Skin of body (tissue), 2 donors: Measurements from ENCODE around the gene AFAP1L2. TPM values are rescaled to one million over a fixed set of nuclear protein-coding genes. Genes with fewer than 3 reads are reported as not detected.

Experiments
- DNase-seq: peaks from one replicate; lab custom pipeline; 2025; lab: John Stamatoyannopoulos, UW
- total RNA-seq: library from RNA; depleted of rRNA; stranded (reverse); fragments of >200 nt; gene quantifications from one replicate; pipeline ENCODE4 v1.2.3, GENCODE V29; 2014

Gene AFAP1L2
- total RNA-seq, 1 donor from 2014 or later = 24.9 TPM

DNA sequence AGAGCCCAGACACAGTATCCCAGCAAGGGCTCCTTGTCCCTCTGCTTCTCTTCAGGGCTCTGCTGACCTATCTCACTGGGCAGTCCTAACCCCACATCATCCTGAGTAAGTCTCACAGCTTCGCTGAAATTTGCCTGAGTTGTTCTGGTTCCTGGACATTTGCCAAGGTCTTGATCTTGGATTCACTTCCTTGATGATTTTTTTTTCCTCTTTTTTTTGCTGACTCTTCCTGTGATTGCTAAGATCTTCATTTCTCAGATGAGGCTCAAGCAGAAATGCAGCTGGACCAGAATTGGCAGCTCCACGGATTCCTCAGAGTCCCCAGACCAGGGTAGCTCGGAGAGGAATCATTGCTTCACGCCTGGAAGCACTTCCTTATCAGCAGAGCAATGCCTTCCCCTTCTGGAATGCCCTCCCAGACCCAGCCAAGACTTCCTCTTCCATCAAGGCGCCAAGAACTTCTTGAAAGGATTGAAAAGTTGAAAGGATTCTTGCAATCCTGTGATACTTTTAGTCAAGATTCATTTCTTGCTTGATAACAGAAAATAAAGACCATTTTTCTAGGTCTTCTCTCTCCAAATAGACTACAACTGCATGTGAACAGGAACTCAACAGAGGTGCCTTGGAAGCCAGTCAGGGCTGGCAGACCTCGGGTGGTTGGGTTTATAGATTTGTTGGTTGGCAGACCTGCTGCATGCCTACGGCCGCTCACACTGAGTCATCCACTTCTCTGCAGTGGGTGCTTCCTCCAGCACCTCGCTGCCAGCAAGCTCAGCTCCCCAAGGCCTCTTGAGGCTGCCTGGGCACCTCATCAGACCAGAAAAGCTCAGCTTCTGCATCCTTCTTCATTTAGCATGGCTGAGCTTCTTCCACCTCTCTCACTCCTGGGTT lies 8.8 kb upstream of the AFAP1L2 start:
- no peak for DNase-seq

DNA sequence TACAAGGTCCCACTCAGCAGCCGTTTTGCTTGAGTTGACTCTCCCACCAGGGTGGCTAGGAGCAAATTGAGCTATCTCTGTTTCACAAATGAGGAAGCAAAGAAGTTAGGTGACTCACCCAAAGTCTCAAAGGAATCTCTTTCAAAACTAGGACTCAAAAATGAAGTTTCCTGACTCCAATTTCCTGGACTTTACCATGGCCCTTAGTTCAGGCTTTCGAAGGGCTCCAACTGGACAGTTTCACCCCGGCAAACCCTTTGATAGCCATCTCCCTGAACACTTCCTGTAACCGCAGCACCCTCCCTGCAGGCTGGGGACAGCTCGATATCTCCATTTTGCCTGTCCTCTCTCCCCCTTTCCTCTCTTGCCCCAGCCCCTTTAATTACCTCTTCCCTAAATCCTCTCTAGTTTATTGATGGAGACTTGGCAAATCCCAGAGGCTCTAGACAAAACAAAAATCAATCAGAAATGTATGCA lies 4.7 kb upstream of the AFAP1L2 start:
- no peak for DNase-seq

DNA sequence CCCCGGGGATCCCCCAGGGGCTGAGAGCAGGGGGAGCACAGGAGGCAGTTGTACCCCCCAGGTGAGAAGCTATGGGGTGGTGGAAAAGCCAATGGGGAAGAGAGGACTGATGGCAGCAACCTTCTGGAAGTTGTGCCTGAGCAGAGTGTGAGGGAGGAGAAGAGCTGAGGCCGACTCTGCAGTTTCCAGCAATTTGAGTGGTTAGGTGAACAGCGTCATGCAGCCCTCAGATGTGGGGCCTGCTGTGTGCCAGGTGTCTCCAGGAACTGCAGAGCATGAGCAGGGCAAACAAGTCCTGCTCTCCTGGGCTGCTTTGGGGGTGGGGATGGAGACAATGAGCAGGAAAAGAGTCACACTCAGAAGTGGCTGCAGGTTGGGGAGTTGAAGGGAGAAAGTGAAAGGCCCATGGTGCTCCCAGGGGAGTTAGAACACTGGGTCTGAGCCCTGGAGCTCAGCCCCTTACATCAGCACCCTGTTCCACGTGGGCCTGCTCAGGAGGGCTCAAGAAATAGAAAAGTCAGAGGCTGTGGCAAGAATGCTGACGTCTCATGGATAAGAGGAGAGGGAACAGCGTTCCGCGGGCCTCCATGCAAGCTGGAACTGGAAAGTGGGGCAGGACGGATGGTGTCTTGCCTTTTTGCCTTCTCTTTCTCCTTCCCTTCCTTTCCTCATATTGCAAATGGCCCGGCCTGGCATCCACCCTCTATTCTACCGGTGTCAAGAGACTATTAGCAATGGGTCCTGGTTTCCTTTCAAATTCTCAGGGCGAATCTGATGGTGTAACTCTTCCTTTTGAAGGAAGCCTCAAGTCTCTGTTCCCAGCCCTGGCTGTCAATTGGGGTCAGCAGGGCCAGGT lies 4.0 kb upstream of the AFAP1L2 start:
- no peak for DNase-seq

DNA sequence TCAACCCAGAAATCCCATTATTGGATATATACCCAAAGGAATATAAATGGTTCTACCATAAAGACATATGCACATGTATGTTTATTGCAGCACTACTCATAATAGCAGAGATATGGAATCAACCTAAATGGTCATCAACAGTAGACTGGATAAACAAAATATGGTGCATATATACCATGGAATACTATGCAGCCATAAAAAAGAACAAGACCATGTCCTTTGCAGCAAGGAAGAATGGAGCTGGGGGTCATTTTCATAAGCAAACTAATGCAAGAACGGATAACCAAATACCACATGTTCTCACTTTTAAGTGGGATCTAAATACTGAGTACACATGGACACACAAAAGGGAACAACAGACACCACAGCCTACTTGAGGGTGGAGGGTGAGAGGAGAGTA lies 2.2 kb upstream of the AFAP1L2 start:
- no peak for DNase-seq

DNA sequence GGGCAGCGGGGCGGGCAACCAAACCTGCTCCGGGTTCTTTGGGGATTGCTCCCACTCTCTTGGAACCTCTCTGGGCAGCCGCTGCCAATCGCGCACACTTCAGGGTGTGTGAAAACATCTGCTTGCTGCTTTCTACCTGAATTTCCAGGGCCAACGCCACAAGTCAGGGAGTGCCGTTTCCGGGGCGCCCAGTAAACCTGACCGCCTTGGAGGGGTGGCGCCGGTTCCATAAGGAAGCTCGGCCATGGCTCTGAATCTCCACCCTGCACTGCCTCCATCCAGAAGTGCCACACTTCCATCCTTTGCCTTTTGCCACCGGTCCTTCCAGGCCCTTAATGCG lies 679 bp upstream of the AFAP1L2 start:
- no peak for DNase-seq

DNA sequence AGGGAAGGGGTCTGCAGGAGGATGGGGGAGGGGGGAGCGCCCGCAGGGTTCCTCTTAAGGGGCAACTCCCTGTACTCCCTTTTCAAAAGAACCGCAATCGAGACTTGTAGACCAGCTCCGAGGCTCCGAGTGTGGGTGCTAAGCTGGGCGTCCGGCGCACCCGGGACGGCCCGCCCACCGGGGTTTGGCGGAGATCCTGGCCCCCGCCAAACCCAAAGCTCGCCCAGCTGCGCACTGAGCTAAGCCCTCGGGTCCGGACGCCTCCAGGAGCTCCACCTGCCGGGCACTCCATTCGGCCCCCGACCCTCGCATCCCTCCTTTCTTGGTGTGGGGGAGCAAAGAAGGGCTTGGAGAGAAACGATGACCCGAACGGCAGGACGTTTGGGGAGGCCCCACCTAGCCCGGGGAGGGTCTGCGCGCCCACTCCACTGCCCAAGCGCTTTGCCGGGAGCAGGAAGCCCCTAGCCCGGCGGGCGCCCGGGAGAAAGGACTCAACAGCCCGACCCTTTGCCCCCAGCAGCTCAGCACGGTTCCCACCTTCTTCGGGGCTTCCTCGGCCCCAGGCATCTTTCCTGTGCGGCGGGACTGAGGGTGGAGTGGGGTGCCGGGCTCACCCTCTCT lies 651 bp downstream of the AFAP1L2 start:
- DNase-seq = no peak

DNA sequence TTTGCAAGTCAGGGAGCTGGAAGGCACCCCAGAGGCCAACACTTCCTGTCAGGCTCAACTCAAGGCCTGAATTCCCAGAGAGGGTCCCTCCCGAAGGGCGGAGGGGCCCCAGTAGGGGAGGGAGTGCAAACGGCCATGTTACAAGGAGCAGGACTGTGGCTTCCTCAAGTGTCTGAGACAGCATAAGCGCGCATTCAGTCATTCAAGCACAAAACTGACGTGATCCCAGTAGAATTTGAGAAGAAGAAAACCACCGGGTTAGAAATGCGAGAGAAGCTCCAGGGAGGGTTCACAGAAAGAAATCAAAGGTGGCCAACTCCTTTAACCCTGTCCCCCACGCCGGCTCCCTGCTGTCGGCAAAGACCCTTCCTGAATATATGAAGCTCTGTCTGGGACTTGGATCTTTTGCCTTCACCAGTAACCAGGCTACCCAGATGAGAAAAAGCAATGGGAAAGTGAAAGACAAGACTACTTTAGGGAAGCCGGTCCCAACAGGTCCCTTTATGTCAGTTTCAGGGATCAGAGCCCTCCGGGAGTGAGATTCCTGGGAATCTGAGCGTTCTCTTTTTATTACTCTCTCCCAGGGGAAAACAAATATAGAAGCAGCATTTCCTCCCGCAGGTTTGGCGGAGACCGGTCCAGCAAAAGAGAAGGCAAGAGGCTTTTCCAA lies 1.3 kb downstream of the AFAP1L2 start:
- DNase-seq = no peak

DNA sequence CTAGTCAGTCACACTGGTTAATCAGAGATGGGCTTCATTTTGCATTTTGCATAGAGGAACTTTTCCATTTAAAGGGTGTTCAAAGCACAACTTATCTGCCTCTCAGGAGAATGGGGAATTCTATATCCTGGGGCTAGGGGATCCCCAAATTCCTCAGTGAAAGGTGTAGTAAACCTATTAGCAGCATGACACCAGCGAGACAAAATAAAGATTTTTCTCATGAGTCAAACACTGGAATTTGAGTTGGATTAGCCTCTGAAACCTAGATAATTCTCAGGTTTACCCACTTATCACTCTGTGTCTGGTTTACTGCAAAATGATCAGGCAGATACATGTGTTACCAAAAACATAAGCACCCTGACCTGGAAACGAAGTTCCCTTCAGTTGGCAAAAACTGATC lies 2.1 kb downstream of the AFAP1L2 start:
- DNase-seq = no peak

DNA sequence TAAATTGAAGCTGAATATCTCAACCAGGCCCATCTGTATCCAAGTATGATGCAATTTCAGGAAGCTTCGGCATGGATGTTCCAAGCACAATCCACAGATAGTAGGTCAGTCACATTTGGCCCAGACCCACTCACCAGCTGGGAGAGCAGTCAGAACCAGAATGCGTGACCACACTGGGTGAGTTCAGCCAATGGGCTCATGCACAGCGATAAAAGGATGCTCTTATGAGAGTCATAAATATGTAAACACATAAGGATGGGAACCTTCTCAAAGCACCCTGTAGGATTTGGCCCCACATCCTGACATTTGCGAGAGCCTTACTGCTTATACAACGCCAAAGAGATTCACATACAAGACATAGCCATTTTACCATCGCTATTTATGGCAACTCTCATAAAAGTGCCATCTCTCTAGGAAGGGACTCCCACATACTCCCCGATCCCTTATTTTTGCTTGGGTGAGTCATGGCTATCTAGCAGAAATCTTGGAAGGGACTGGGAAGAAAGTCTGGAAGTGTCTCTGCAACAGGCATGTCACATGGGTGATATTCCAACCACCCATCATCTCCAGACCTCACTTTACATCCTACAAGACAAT lies 3.0 kb downstream of the AFAP1L2 start:
- DNase-seq = peak; percentile 95

DNA sequence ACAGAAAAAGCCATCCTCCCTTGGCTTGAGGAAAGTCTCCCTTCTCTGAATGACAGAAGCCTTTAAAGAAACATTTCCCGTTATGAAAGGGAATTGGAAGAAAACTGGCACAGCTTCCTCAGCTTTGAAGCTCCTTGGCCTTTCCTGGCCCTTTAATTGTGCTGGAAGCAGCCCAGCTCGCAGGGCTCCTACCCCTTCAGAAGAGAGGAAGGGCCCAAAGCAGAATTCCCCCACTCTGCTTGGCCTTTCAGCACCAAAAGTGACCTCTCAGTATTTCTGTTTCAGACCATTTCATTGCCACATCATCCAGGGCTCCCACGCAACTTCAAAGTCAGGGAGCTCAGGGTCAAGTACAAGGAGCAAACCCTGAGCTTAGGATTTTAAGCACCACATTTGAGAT lies 4.2 kb downstream of the AFAP1L2 start:
- DNase-seq = no peak

DNA sequence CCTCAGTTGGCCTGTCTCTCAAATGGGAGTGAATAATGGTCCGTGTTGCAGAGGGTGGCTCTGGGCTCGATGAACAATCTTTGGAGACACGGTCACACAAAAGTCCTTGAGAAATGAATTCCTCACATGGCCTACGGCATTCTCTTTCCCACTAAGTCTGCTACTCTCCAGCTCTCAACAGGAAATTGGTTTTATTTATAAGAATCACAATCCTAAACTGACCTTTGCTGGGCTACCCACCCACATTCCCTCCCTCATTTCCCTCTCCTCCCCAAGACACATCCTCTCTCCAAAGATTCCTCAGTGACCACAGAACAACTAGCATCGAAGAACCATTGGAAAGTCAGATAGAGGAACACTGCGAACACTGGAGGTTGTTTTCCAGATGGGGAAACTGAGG lies 4.7 kb downstream of the AFAP1L2 start:
- no peak for DNase-seq

DNA sequence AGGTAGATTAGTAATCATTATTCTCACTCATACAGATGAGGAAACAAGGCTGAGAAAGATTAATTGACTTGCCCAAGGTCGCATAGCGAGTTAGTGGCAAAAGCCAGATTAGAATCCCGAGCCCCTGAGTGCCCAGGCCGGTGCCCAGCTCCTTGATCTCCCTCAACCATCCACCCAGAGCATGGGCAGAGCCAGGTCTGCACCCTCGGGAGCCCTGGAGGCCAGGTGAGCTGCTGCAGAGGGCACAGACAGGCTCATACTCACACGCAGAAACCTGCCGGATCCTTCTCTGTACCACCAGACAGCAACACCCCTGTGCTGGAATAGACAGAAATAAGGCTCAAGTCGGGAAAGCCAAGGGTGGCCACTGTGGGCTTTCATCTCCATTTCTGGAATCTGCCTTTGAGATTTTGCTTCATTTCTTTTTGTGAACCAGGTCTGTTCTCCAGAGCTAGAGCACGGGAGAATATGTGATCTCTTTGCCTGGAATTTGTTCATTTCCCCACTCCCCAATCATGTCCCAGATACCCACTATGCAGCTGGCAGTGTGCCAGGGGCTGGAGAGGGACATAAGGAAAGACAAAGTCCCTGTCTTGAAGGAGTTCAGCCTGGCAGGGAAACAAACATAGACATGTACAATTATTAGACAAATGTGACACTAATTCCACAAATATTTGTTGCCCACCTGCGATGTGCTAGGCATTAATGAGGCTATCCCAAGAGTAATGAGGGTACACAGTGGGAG lies 5.5 kb downstream of the AFAP1L2 start:
- no peak for DNase-seq

DNA sequence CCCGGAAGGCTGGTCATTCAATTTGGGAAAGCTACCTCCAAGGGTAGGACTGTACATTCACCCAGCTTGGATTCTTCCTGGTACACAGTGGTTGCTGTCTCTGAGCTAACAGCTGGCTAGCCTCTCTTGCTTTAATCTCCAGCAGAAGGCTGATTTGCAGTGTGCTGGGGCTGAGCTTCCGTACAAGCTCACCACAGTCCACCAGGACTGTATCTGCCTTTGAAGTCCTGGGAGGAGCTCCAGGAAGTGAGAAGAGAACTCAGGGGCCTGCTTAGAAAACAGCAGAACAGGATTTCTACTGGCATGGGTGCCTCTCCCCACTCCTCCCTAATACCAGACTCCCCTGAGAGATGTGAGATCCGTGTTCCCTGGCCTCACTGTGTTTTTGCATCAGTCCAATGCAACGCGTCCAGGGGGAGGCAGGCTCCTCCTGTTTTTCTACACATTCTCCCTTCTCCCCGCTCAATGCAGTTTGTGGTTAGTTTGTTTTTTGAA lies 6.6 kb downstream of the AFAP1L2 start:
- peak; percentile 63 for DNase-seq

DNA sequence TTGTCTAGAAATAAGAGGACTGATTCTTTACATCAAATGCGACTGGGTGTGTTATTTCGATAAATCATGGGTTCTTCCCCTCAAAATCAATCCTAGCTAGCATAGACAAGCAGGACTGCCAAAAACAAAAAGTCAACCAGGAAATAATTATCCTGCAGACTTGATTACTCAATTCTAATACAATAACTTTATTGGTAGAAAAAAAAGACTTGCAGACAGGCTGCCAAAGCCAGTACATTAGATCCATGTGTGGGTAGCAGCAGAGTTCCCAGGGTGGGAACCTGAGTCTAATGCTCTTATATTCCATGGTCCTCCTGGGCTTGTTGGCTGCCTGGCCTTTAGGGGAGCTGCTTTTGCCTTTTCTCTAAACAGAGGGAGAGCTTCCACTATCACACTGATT lies 7.8 kb downstream of the AFAP1L2 start:
- peak; percentile 82 for DNase-seq

DNA sequence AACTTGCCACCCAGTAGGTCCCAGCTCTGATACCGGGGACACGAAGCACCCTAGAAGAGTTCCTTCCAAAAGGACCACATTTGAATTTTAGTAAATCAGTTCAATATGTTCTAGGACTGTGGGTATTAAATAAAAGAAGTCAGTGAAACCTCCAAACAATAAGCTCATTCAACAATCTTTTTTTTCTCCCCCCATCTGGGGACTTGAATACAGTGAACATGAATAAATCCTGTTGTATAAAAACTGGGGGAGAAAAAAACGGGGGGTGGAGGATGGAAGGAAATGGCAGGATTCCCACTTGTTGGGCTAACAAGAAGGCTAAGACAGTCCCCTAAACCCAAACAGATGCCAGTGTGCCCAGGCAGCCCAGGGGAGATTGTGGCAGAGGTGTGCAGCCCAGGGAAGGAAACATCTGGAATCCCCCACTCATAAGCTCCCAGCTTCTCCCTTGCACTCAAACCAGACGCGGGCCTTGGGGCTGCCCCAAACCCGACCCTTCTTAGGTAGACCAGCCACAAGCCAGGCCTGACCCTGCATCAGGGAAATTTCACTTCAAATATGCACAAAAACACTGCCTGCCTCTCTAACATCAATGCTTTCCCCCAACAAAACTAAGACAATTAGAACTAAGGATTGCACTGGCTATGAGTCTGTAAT lies 8.8 kb downstream of the AFAP1L2 start:
- peak; percentile 22 for DNase-seq

DNA sequence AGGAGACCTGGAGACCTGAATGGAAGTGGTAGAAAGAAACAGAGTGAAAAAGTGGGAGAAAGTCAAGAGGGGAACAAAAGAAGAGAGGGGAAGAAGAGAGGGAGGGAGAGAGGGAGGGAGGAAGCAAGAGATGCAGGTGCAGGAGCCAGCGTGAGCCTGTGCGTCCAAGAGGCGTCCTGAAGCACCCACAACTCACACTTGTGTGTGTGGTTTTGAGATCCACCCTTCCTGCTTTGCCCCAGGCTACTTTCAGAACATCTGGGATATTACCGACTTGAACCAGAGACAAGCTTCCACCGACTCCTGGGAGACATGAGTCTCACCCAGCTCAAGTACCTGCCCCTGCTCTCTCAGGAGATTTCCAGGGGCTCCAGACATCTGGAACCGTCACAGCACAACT lies 9.8 kb downstream of the AFAP1L2 start:
- no peak for DNase-seq

DNA sequence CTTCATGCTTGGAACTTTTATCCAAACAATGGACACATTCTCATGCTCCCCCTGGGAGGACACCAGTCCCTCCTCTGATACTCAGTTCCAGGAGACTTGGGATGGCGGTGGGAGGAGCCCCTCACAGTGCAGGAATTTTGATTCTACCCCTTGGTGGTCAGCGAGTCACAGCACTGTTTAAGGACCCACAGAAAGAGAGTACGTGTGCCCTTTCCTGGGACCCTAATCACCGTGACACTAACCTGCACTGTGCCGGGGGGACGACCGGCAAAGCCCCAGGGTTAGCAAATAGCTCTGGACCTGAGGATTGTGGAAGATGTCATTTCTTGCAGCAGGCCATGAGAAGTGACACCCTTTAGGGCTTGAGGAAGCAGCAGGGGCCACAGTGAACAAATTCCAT lies 10.4 kb downstream of the AFAP1L2 start:
- no peak for DNase-seq

DNA sequence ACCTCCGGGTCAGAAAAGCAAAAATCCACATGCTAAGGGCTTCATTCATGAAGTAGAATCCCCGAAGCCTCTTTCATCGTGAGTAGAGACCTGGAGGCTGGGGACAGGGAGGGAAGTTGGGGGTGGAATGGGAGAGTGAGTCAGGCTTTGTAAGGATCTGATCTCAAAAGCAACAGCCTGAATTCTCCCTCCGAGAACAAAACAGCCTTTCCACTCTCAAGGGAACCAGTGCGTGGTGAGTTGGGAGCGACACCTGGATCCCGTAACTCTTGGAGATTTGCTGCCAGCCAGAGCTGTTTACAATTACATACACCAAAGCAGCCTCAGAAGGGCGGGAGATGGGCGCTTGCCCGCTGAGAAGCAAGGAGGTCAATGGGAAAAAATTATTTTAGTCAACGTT lies 10.8 kb downstream of the AFAP1L2 start:
- no peak for DNase-seq

DNA sequence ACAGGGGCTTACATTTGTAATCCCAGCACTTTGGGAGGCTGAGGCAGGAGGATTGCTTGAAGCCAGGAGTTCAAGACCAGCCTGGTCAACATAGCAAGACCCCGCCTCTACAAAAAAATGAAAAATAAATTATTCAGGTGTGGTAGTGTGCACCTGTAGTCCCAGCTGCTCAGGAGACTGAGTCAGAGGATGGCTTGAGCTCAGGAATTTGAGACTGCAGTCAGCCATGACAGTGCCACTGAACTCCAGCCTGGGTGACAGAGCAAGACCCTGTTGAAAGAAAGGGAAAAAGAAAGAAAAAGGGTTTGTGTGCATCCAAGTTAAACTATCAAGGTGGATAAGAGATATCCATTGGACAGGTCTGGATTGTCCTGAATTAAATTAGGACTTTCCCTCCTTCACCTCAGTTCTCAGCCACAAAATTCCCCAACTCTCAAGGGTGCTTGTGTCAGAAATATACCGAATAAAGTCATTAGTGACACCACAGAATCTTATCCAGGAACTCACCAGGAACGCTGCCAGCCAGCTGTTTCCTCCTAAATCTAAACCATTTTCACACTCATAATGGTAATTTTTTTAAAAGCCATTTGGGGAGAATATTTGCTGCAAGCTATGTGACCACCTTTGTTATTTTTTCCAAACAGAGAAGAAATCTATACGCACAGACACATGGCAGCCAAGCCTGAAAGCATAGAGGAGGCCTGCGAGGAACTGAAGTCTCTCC lies 12.0 kb downstream of the AFAP1L2 start:
- DNase-seq = peak; percentile 14
